GM23248 (cell line): Measurements from ENCODE around the gene ZXDA. TPM values are rescaled to one million over a fixed set of nuclear protein-coding genes. Genes with fewer than 3 reads are reported as not detected.
A peak's percentile ranks its signal among the peaks of the same experiment; 100 is the strongest.
"Not testable (repeated sequence)": the region's sequence is repeated elsewhere in the genome, so short reads cannot be mapped to it uniquely, and the experiment has no call there.

ENCODE experiments used
- DNase-seq: peaks from one replicate; pipeline ENCODE4 v3.0.0-alpha.2; 2015
- H2AFZ ChIP-seq: fragments of 200-600 bp; sonication (generic); 2 replicates; pipeline ENCODE4 v1.6.1; 2016; ENCODE audit warnings: antibody characterized with exemption
- H3F3A ChIP-seq: fragments of 200-600 bp; sonication (generic); 2 replicates; pipeline ENCODE4 v1.6.1; 2016; ENCODE audit warnings: mild to moderate bottlenecking, antibody characterized with exemption, mixed run types; ENCODE audit not compliant: insufficient read depth
- H3K27ac ChIP-seq: fragments of 200-600 bp; sonication (generic); 2 replicates; pipeline ENCODE4 v1.5.1; 2016; ENCODE audit warnings: mild to moderate bottlenecking
- H3K27me3 ChIP-seq: fragments of 200-600 bp; sonication (generic); replicated peaks from 2 replicates; pipeline ENCODE4 v1.6.1; 2016; ENCODE audit warnings: mild to moderate bottlenecking; ENCODE audit not compliant: insufficient read depth
- H3K36me3 ChIP-seq: fragments of 200-600 bp; sonication (generic); 2 replicates; pipeline ENCODE4 v1.6.1; 2016; ENCODE audit warnings: low read depth, mild to moderate bottlenecking
- H3K4me1 ChIP-seq: fragments of 200-600 bp; sonication (generic); 2 replicates; pipeline ENCODE4 v1.6.1; 2016; ENCODE audit warnings: mild to moderate bottlenecking; ENCODE audit not compliant: insufficient read depth
- H3K4me2 ChIP-seq: fragments of 200-600 bp; sonication (generic); one replicate; pipeline ENCODE4 v1.6.1; 2016; ENCODE audit warnings: mild to moderate bottlenecking; ENCODE audit not compliant: unreplicated experiment
- H3K4me3 ChIP-seq: fragments of 200-600 bp; sonication (generic); 2 replicates; pipeline ENCODE4 v1.5.1; 2016; ENCODE audit warnings: mild to moderate bottlenecking
- H3K79me2 ChIP-seq: fragments of 200-600 bp; sonication (generic); 2 replicates; pipeline ENCODE4 v1.6.1; 2016; ENCODE audit warnings: mild to moderate bottlenecking; ENCODE audit not compliant: insufficient read depth
- H3K9ac ChIP-seq: fragments of 200-600 bp; sonication (generic); 2 replicates; pipeline ENCODE4 v1.6.1; 2016; ENCODE audit warnings: mild to moderate bottlenecking
- H3K9me2 ChIP-seq: fragments of 200-600 bp; sonication (generic); 2 replicates; pipeline ENCODE4 v1.6.1; 2016; ENCODE audit warnings: mixed run types, mild to moderate bottlenecking, moderate library complexity; ENCODE audit not compliant: insufficient read depth
- H3K9me3 ChIP-seq: fragments of 200-600 bp; sonication (generic); one replicate; pipeline ENCODE4 v1.6.1; 2017; ENCODE audit warnings: low read depth
- H4K20me1 ChIP-seq: fragments of 200-600 bp; sonication (generic); 2 replicates; pipeline ENCODE4 v1.6.0; 2016; ENCODE audit not compliant: insufficient read depth
- EZH2 ChIP-seq: fragments of 200-600 bp; sonication (generic); IDR thresholded peaks from 2 replicates; pipeline ENCODE4 v1.6.1; 2018; ENCODE audit warnings: antibody characterized with exemption, mild to moderate bottlenecking; ENCODE audit not compliant: insufficient read depth, poor library complexity, severe bottlenecking
- EZH2phosphoT487 ChIP-seq: fragments of 200-600 bp; sonication (generic); IDR thresholded peaks from 2 replicates; pipeline ENCODE4 v1.6.1; 2018; ENCODE audit warnings: antibody characterized with exemption, moderate library complexity, mild to moderate bottlenecking, low read depth; ENCODE audit not compliant: insufficient read depth
- WGBS, 2 experiments: methylation state at CpG; one replicate each; pipeline ENCODE4 v1.1.6; 2015 to 2017; ENCODE audit warnings: low lambda C conversion rate in 2 of 2, low coverage in 1 of 2; ENCODE audit errors: missing lambda C conversion rate in 2 of 2; 5-methylcytosine and 5-hydroxymethylcytosine counted together
- in situ Hi-C: fragments of 300-500 bp; cut with MboI; formaldehyde crosslinking; loops from 2 replicates; pipeline ENCODE4 v1.15.0; 2020
- polyA plus RNA-seq: library from polyadenylated mRNA; unstranded; fragments of >200 nt; fragmentation: Nextera tagmentation; extraction: Ambion mirVana; gene quantifications from 2 replicates; pipeline ENCODE4 v1.2.1, GENCODE V29; 2016
- total RNA-seq: library from RNA; depleted of rRNA; stranded (reverse); fragments of >200 nt; shearing (Covaris generic); gene quantifications from 2 replicates; pipeline ENCODE4 v1.2.3, GENCODE V29; 2014; rRNA removed

Gene ZXDA, protein sequence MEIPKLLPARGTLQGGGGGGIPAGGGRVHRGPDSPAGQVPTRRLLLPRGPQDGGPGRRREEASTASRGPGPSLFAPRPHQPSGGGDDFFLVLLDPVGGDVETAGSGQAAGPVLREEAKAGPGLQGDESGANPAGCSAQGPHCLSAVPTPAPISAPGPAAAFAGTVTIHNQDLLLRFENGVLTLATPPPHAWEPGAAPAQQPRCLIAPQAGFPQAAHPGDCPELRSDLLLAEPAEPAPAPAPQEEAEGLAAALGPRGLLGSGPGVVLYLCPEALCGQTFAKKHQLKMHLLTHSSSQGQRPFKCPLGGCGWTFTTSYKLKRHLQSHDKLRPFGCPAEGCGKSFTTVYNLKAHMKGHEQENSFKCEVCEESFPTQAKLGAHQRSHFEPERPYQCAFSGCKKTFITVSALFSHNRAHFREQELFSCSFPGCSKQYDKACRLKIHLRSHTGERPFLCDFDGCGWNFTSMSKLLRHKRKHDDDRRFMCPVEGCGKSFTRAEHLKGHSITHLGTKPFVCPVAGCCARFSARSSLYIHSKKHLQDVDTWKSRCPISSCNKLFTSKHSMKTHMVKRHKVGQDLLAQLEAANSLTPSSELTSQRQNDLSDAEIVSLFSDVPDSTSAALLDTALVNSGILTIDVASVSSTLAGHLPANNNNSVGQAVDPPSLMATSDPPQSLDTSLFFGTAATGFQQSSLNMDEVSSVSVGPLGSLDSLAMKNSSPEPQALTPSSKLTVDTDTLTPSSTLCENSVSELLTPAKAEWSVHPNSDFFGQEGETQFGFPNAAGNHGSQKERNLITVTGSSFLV
- total RNA-seq, result 3.7 and 4.9 TPM in 2 replicates
- polyA plus RNA-seq, result 0.61 and 0.85 TPM in 2 replicates

DNA sequence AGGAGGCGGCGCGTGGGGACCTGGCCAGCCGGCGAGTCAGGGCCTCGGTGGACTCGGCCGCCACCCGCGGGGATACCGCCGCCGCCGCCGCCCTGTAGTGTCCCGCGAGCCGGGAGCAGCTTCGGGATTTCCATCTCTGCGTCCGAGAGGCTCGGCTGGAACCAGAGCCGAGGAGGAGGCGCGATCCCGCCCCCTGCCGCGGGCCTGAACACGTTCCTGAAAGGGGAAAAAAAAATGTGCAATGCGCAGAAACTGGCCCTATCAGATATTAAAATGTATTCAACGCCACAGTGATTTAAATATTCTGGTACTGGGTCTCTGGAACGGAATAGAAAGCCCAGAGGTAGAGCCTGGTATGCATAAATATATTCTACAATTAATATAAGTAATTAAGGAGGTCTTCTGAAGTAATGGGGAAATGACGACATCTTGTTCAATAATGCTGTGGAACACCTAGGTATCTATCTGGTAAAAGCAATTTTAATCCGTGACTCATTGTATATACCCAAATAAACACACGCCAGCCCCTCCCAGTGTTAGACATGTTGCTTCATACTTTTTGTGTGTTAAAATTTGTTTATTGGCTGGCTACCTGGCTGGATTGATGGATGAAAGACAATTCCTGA lies at the start of gene ZXDA:
ZXDA (minus strand) TSS at position 172 of the 626 bp plus-strand sequence; CDS start at position 134, 38 bp downstream.
- Histone ChIP-seq H3K4me3 (peak within 1 kb of the TSS; percentile 69), H3F3A (peaks cover 24% of the 10 kb centered on the region), H3K27ac (peak within 1 kb of the TSS; percentile 49; the same call in 1 of the 2 replicates), H3K9ac (peak within 1 kb of the TSS; percentile 87), H3K4me1 (peaks cover 24% of the 10 kb centered on the region), H2AFZ (peak within 1 kb of the TSS; percentile 81), H3K4me2 (peak within 1 kb of the TSS; percentile 81)
- H3K27me3 ChIP-seq, H3K79me2 ChIP-seq, H3K9me3 ChIP-seq, H3K9me2 ChIP-seq, H3K36me3 ChIP-seq, H4K20me1 ChIP-seq: not testable (repeated sequence)
- WGBS, 2 experiments, result 0 to 1% methylated on average over 6 of the region's 35 CpGs
- in situ Hi-C loops, result loop anchor here (25.0 kb wide), 1 partner anchor 323 kb away; the partner anchor contains the start of gene ZXDB
- DNase-seq, result peak; percentile 36

DNA sequence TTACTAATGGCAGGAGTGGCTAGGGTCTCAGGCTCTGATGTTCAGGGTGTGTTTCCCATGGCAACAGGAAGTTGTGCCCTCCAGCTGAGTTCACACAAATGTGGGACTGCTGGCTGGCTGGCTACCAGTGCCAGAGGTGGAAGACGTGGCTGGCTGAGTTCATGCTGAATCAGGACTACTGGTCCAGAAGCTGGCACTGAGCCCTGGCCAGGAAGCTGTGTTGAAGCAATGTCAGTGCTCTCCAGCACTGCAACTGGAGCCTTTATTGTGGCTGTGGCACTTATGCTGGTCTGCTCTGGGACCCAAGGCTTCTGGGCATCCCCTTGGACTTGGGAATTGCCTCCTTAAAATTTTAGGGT lies 42.0 kb upstream of the ZXDA start:
- no peak overlapping the region for H2AFZ ChIP-seq
- H3K27me3 ChIP-seq, result no peaks in the 10 kb centered on the region
- no peaks in the 10 kb centered on the region for H3K9me3 ChIP-seq
- TF ChIP-seq EZH2phosphoT487, result no peak
- H3K36me3 ChIP-seq, result no peaks in the 10 kb centered on the region
- no peaks in the 10 kb centered on the region for H3F3A ChIP-seq
- no peaks in the 10 kb centered on the region for H3K79me2 ChIP-seq
- H3K4me3 ChIP-seq, result no peak overlapping the region
- H4K20me1 ChIP-seq, result no peaks in the 10 kb centered on the region
- H3K9me2 ChIP-seq, result no peaks in the 10 kb centered on the region
- H3K4me2 ChIP-seq, result no peak overlapping the region
- H3K9ac ChIP-seq, result no peak overlapping the region
- 0% methylated on average over 1 of the region's 1 CpG; no CpG with 5 or more reads in 1 of the 2 experiments for WGBS, 2 experiments
- DNase-seq, result no peak
- in situ Hi-C loops, result no loop called here
- H3K4me1 ChIP-seq, result no peaks in the 10 kb centered on the region
- H3K27ac ChIP-seq, result no peak overlapping the region

DNA sequence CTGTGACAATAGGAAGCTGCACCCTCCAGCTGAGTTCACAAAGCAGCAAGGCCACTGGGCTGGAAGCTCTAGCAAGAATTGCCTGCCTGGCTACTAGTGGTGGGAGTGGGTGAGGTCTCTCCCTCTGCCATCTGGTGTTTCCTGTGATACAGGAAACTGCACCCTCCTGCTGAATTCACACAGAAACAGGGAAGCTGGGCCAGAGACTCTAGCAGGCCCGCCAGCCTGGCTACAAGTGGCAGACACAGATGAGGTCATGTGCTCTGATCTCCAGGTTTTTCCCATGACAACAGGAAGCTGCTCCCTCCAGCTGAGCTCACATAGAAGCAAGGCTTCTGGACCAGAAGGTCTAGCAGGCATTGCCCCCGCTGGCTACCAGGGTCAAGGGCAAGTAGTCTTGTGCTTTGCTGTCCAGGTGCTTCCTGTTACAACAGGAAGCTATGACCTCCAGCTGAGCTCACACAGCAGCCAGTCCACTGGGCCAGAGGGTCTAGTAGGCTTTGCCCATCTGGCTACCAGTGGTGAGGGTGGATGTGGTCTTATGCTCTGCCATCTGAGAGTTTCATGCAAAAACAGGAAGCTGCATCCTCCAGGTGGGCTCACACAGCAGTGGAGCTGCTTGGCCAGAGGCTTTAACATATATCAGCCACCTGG lies 41.5 kb upstream of the ZXDA start:
- in situ Hi-C loops, result no loop called here
- no peak overlapping the region for H3K4me2 ChIP-seq
- H3K36me3 ChIP-seq, result no peaks in the 10 kb centered on the region
- H3K27ac ChIP-seq, result no peak overlapping the region
- no peaks in the 10 kb centered on the region for H4K20me1 ChIP-seq
- H3K79me2 ChIP-seq, result no peaks in the 10 kb centered on the region
- H3K4me1 ChIP-seq, result no peaks in the 10 kb centered on the region
- no peaks in the 10 kb centered on the region for H3K9me3 ChIP-seq
- H3K4me3 ChIP-seq, result no peak overlapping the region
- no peak overlapping the region for H2AFZ ChIP-seq
- no peaks in the 10 kb centered on the region for H3K27me3 ChIP-seq
- TF ChIP-seq EZH2phosphoT487 (no peak), EZH2 (no peak)
- H3F3A ChIP-seq, result no peaks in the 10 kb centered on the region
- no peak for DNase-seq
- no peaks in the 10 kb centered on the region for H3K9me2 ChIP-seq
- H3K9ac ChIP-seq, result no peak overlapping the region
- 13 to 33% methylated on average over 1 to 2 of the region's 2 CpGs for WGBS, 2 experiments

DNA sequence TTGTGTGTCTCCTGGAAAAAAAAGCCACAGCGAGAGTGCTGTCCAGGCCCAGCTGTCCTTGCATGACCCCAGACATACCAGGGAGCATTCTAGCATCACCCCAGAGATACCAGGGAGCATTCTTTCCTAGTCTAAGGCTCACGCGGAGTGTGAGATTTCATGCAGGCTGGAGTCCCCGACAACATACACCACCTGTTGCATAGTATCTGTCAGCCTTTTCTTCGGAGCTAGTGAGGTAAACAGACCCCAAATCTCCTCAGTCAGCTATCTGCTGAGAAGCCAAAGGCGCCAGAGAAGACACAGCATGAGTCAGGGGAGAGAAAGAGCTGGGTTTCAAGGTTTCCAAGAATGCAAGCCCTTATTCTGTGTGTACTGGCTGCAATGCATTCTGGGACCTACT lies 23.1 kb upstream of the ZXDA start:
- TF ChIP-seq EZH2phosphoT487 (no peak), EZH2 (no peak)
- Histone ChIP-seq H3K4me1 (no peaks in the 10 kb centered on the region), H3K9me3 (no peaks in the 10 kb centered on the region), H3K4me3 (no peak overlapping the region), H4K20me1 (no peaks in the 10 kb centered on the region), H2AFZ (no peak overlapping the region), H3K9me2 (no peaks in the 10 kb centered on the region), H3K9ac (no peak overlapping the region), H3K79me2 (no peaks in the 10 kb centered on the region), H3K4me2 (no peak overlapping the region), H3K27ac (no peak overlapping the region), H3K36me3 (no peaks in the 10 kb centered on the region), H3K27me3 (no peaks in the 10 kb centered on the region), H3F3A (no peaks in the 10 kb centered on the region)
- peak; percentile 4 for DNase-seq
- in situ Hi-C loops, result loop anchor here (10.0 to 25.0 kb wide), 2 partner anchors 104 to 119 kb away; no protein-coding TSS in a partner anchor
- WGBS, 2 experiments, result 24 to 33% methylated on average over 4 to 5 of the region's 6 CpGs
